HCT116 (cell line): ENCODE results near the gene LRRC4C. TPM values are rescaled to one million over a fixed set of nuclear protein-coding genes. Genes with fewer than 3 reads are reported as not detected.

Experiments used
- ATAC-seq: fragments of 200-7000 bp; cut with Tn5 transposase; 2 replicates; pipeline ENCODE4 v1.9.1; 2020; ENCODE audit warnings: mild to moderate bottlenecking, moderate library complexity
- BruUV-seq: library from RNA; stranded (reverse); fragments of 400-500 nt; replicated peaks from 2 replicates; lab custom pipeline; 2021; lab: Mats Ljungman, UMichigan
- CTCF ChIA-PET: fragments of 300-600 bp; sonication (Branson Sonifier 250); formaldehyde crosslinking; loops from one replicate; lab custom pipeline; 2021; ENCODE audit warnings: antibody characterized with exemption; lab: Charles Lee
- POLR2A ChIA-PET: fragments of 300-600, 350-600 bp; sonication (Branson Sonifier 250); formaldehyde crosslinking; loops from one replicate; lab custom pipeline; 2021; ENCODE audit warnings: antibody characterized with exemption; lab: Charles Lee
- RAD21 ChIA-PET, 2 experiments: fragments of 300-600 bp; sonication (Branson Sonifier 250); formaldehyde crosslinking; loops; one replicate each; lab custom pipeline; 2023; ENCODE audit warnings: low total read pairs in 2 of 2; ENCODE audit not compliant: uncharacterized antibody in 2 of 2, unreplicated experiment in 2 of 2, low non-redundant PET in 1 of 2; lab: Charles Lee
- DNase-seq: peaks from one replicate; pipeline ENCODE4 v3.0.0-alpha.2; 2010; ENCODE audit warnings: low read depth, low spot score
- H2AFZ ChIP-seq: fragments of 200-600 bp; shearing (Covaris generic), sonication (generic); 2 replicates; pipeline ENCODE4 v1.6.1; 2017; ENCODE audit warnings: low read depth, mixed run types, mixed read lengths, antibody characterized with exemption, low read length; ENCODE audit not compliant: poor library complexity, severe bottlenecking
- H3K27ac ChIP-seq: 2 replicates; pipeline ENCODE4 v1.5.1; 2012; ENCODE audit warnings: low read depth, low read length
- H3K27me3 ChIP-seq: fragments of 200-600 bp; sonication (generic); 2 replicates; pipeline ENCODE4 v1.6.1; 2016; ENCODE audit warnings: mixed run types, low read length, mixed read lengths; ENCODE audit not compliant: insufficient read depth
- H3K36me3 ChIP-seq, 2 experiments: fragments of 200-500 bp in 1 of 2; fragments of 200-600 bp in 1 of 2; sonication (Bioruptor generic) in 1 of 2; sonication (generic) in 1 of 2; 2 replicates each; pipeline versions ENCODE4 v1.5.1 to v1.6.1; 2014 to 2016; ENCODE audit warnings: low read length in 2 of 2, inconsistent platforms in 1 of 2, mixed read lengths in 1 of 2, mixed run types in 1 of 2; ENCODE audit not compliant: insufficient read depth in 2 of 2, control insufficient read depth in 1 of 2
- H3K4me1 ChIP-seq, 2 experiments: fragments of 200-600 bp in 1 of 2; sonication (generic) in 1 of 2; 2 replicates each; pipeline versions ENCODE4 v1.5.1 to v1.6.1; 2012 to 2017; ENCODE audit warnings: low read length in 2 of 2, inconsistent platforms in 1 of 2, mild to moderate bottlenecking in 1 of 2, mixed read lengths in 1 of 2, mixed run types in 1 of 2, moderate library complexity in 1 of 2; ENCODE audit not compliant: insufficient read depth in 2 of 2, control insufficient read depth in 1 of 2
- H3K4me2 ChIP-seq: fragments of 200-600 bp; sonication (generic); 2 replicates; pipeline ENCODE4 v1.6.1; 2017; ENCODE audit warnings: mixed run types, low read length, mixed read lengths
- H3K4me3 ChIP-seq, 2 experiments: fragments of 200-600 bp in 1 of 2; sonication (generic) in 1 of 2; replicated peaks in 1 of 2; 2 replicates each; pipeline ENCODE4 v1.5.1; 2011 to 2016; ENCODE audit warnings: low read length in 2 of 2, control low read depth in 1 of 2, low read depth in 1 of 2, mild to moderate bottlenecking in 1 of 2, mixed read lengths in 1 of 2, mixed run types in 1 of 2
- H3K79me2 ChIP-seq: fragments of 200-600 bp; sonication (generic); 2 replicates; pipeline ENCODE4 v1.6.1; 2017; ENCODE audit warnings: mild to moderate bottlenecking, mixed run types, low read length, moderate library complexity, mixed read lengths; ENCODE audit not compliant: insufficient read depth
- H3K9ac ChIP-seq: fragments of 200-600 bp; sonication (generic); 2 replicates; pipeline ENCODE4 v1.6.1; 2016; ENCODE audit warnings: low read length, mixed read lengths
- H3K9me2 ChIP-seq: fragments of 200-600 bp; sonication (generic), shearing (Covaris generic); 2 replicates; pipeline ENCODE4 v1.6.1; 2017; ENCODE audit warnings: mixed run types, mild to moderate bottlenecking, moderate library complexity; ENCODE audit not compliant: insufficient read depth
- H3K9me3 ChIP-seq, 2 experiments: fragments of 200-500 bp in 1 of 2; fragments of 200-600 bp in 1 of 2; sonication (Bioruptor generic) in 1 of 2; sonication (generic) in 1 of 2; 2 replicates each; pipeline ENCODE4 v1.6.1; 2014 to 2017; ENCODE audit warnings: low read length in 2 of 2, mixed read lengths in 2 of 2, inconsistent platforms in 1 of 2, low read depth in 1 of 2, mild to moderate bottlenecking in 1 of 2, mixed run types in 1 of 2, moderate library complexity in 1 of 2; ENCODE audit not compliant: control insufficient read depth in 1 of 2, insufficient read depth in 1 of 2
- H4K20me1 ChIP-seq: fragments of 200-600 bp; sonication (generic), shearing (Covaris generic); 2 replicates; pipeline ENCODE4 v1.6.1; 2017; ENCODE audit warnings: mixed run types, mild to moderate bottlenecking, moderate library complexity; ENCODE audit not compliant: insufficient read depth
- ATF3 ChIP-seq: IDR thresholded peaks from 2 replicates; pipeline ENCODE4 v1.6.1; 2012
- CEBPB ChIP-seq: IDR thresholded peaks from 2 replicates; pipeline ENCODE4 v1.6.1; 2012; ENCODE audit warnings: low read depth
- EGR1 ChIP-seq: IDR thresholded peaks from 2 replicates; pipeline ENCODE4 v1.6.1; 2012; ENCODE audit warnings: low read depth
- ELF1 ChIP-seq: IDR thresholded peaks from 2 replicates; pipeline ENCODE4 v1.6.1; 2012; ENCODE audit warnings: low read depth, borderline replicate concordance
- EZH2 ChIP-seq: fragments of 200-600 bp; sonication (generic); IDR thresholded peaks from 2 replicates; pipeline ENCODE4 v1.6.1; 2017; ENCODE audit warnings: antibody characterized with exemption, mixed run types
- FOSL1 ChIP-seq: IDR thresholded peaks from 2 replicates; pipeline ENCODE4 v1.6.1; 2012; ENCODE audit warnings: low read depth
- POLR2A ChIP-seq: IDR thresholded peaks from 2 replicates; pipeline ENCODE4 v1.7.0; 2011; ENCODE audit warnings: borderline replicate concordance; ENCODE audit not compliant: insufficient read depth, insufficient read length; ENCODE audit errors: extremely low read depth
- intact Hi-C: fragments of 100-400 bp; cut with micrococcal nuclease; formaldehyde crosslinking; loops from 2 replicates; pipeline ENCODE4 v1.10.0; 2022
- total RNA-seq: library from RNA; stranded (reverse); gene quantifications from one replicate; pipeline ENCODE4 v1.2.1, GENCODE V29; 2021; ENCODE audit not compliant: unreplicated experiment
- TF ChIP-seq, protein P1 (sequence below), 3 experiments: fragments of 200-600 bp in 1 of 3; sonication (generic) in 1 of 3; IDR thresholded peaks in 2 of 3; conservative IDR thresholded peaks in 1 of 3; 2 replicates each; pipeline ENCODE4 v1.5.1; 2012 to 2017; ENCODE audit warnings: low read depth in 2 of 3, low read length in 2 of 3, antibody characterized with exemption in 1 of 3, borderline replicate concordance in 1 of 3, control low read depth in 1 of 3, mild to moderate bottlenecking in 1 of 3, mixed read lengths in 1 of 3, mixed run types in 1 of 3, moderate library complexity in 1 of 3; ENCODE audit not compliant: insufficient read depth in 1 of 3

LRRC4C gene
- total RNA-seq, 1 experiment from 2014 or later = not detected

- TF ChIP-seq, protein P1, sequence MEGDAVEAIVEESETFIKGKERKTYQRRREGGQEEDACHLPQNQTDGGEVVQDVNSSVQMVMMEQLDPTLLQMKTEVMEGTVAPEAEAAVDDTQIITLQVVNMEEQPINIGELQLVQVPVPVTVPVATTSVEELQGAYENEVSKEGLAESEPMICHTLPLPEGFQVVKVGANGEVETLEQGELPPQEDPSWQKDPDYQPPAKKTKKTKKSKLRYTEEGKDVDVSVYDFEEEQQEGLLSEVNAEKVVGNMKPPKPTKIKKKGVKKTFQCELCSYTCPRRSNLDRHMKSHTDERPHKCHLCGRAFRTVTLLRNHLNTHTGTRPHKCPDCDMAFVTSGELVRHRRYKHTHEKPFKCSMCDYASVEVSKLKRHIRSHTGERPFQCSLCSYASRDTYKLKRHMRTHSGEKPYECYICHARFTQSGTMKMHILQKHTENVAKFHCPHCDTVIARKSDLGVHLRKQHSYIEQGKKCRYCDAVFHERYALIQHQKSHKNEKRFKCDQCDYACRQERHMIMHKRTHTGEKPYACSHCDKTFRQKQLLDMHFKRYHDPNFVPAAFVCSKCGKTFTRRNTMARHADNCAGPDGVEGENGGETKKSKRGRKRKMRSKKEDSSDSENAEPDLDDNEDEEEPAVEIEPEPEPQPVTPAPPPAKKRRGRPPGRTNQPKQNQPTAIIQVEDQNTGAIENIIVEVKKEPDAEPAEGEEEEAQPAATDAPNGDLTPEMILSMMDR (IDR thresholded peaks at IDR 0.05 in 2 of 3, conservative IDR thresholded peaks at IDR 0.05 in 1 of 3; ENCODE audit: borderline replicate concordance in 1 of 3, insufficient read depth in 1 of 3, low read depth in 2 of 3, low read length in 2 of 3) = no peak
- TF ChIP-seq POLR2A = no peak
- no peak for TF ChIP-seq FOSL1
- no peak for TF ChIP-seq CEBPB
Observed at GRCh38 chr11:40688369-40688768, 771.1 kb downstream of the LRRC4C start (continued).

- no TSS peak for BruUV-seq
- Histone ChIP-seq H4K20me1 (no peaks in the 10 kb centered on the region), H3K4me2 (no peak overlapping the region), H3K9me2 (no peaks in the 10 kb centered on the region), H3K4me1 (no peaks in the 10 kb centered on the region), H3K27me3 (no peaks in the 10 kb centered on the region), H3K9me3 (peaks cover 6 to 15% of the 10 kb centered on the region in 2 experiments; a peak in 2 of 4 replicates)
- TF ChIP-seq POLR2A = no peak
- TF ChIP-seq ELF1 = no peak
- no peak for TF ChIP-seq EGR1
- TF ChIP-seq, all 23 proteins: peak for 0
- POLR2A ChIA-PET = no interaction called here
- Histone ChIP-seq H3K36me3 (no peaks in the 10 kb centered on the region), H3K27ac (no peak overlapping the region), H3K9ac (no peak overlapping the region), H3K4me3 (no peak overlapping the region), H2AFZ (no peak overlapping the region), H3K79me2 (no peaks in the 10 kb centered on the region)
- CTCF ChIA-PET = no interaction called here
- DNase-seq (no peak), ATAC-seq (no peak)
- RAD21 ChIA-PET = no interaction called here
- intact Hi-C loops = no loop called here
Observed at GRCh38 chr11:40686765-40687164, 772.7 kb downstream of the LRRC4C start.

GRCh38 chr11:40683010-40683409, 776.4 kb downstream of the LRRC4C start:
- Histone ChIP-seq H3K4me2 (no peak overlapping the region), H3K9ac (no peak overlapping the region), H3K9me2 (no peaks in the 10 kb centered on the region), H3K4me3 (no peak overlapping the region), H4K20me1 (no peaks in the 10 kb centered on the region), H3K9me3 (peaks cover 3 to 11% of the 10 kb centered on the region in 2 experiments; a peak in 2 of 4 replicates), H3K79me2 (no peaks in the 10 kb centered on the region)
- intact Hi-C loops = no loop called here
- ATAC-seq (no peak), DNase-seq (no peak)
- ChIA-PET RAD21 (no interaction called here), POLR2A (no interaction called here)
- no TSS peak for BruUV-seq
- no peak for TF ChIP-seq EZH2
- TF ChIP-seq ATF3 = no peak
- TF ChIP-seq, all 23 proteins: peak for 0
- no peaks in the 10 kb centered on the region for H3K36me3 ChIP-seq
- H3K4me1 ChIP-seq = no peaks in the 10 kb centered on the region
- CTCF ChIA-PET = no interaction called here
- no peak overlapping the region for H2AFZ ChIP-seq
- H3K27me3 ChIP-seq = no peaks in the 10 kb centered on the region
- no peak overlapping the region for H3K27ac ChIP-seq
